GM19043 (cell line): ENCODE results near the gene PTPN14.
"Not testable (repeated sequence)": the region's sequence is repeated elsewhere in the genome, so short reads cannot be mapped to it uniquely, and the experiment has no call there.

Experiments used
- ATAC-seq: cut with Tn5 transposase; IDR thresholded peaks from one replicate; pipeline ENCODE4 v1.9.1; 2021; ENCODE audit warnings: low read depth; ENCODE audit not compliant: unreplicated experiment

Gene PTPN14

GRCh38 chr1:214514032-214514818, 37.2 kb downstream of the PTPN14 start:
- no peak for ATAC-seq

GRCh38 chr1:214513394-214513793, 38.0 kb downstream of the PTPN14 start:
- ATAC-seq: no peak

- no peak for ATAC-seq
These were observed 39.8 kb downstream of the PTPN14 start for GRCh38 chr1:214511639-214511998.

GRCh38 chr1:214510914-214511638, 40.3 kb downstream of the PTPN14 start:
- ATAC-seq: no peak

- ATAC-seq: no peak
These were observed 40.9 kb downstream of the PTPN14 start for GRCh38 chr1:214510477-214510876.

- not testable (repeated sequence) for ATAC-seq
These were observed 41.8 kb downstream of the PTPN14 start for GRCh38 chr1:214509622-214510021.

- peak; percentile 78 for ATAC-seq
These were observed 44.4 kb downstream of the PTPN14 start for GRCh38 chr1:214506972-214507431.

- no peak for ATAC-seq
These were observed 46.3 kb downstream of the PTPN14 start for GRCh38 chr1:214505134-214505533.

GRCh38 chr1:214504330-214504729, 47.1 kb downstream of the PTPN14 start:
- ATAC-seq: no peak

- no peak for ATAC-seq
These were observed 47.8 kb downstream of the PTPN14 start for GRCh38 chr1:214503553-214503952.

- no peak for ATAC-seq
These were observed 50.9 kb downstream of the PTPN14 start for GRCh38 chr1:214500340-214501055.

GRCh38 chr1:214499732-214500131, 51.7 kb downstream of the PTPN14 start:
- no peak for ATAC-seq

- ATAC-seq: no peak
These were observed 53.4 kb downstream of the PTPN14 start for GRCh38 chr1:214498021-214498420.

GRCh38 chr1:214496126-214496525, 55.3 kb downstream of the PTPN14 start:
- ATAC-seq: no peak

GRCh38 chr1:214494706-214495105, 56.7 kb downstream of the PTPN14 start:
- no peak for ATAC-seq

GRCh38 chr1:214494179-214494578, 57.2 kb downstream of the PTPN14 start:
- ATAC-seq: not testable (repeated sequence)

- no peak for ATAC-seq
These were observed 58.1 kb downstream of the PTPN14 start for GRCh38 chr1:214493126-214493796.

- ATAC-seq: no peak
These were observed 58.9 kb downstream of the PTPN14 start for GRCh38 chr1:214492401-214493075.

- no peak for ATAC-seq
These were observed 59.8 kb downstream of the PTPN14 start for GRCh38 chr1:214491468-214492146.

- ATAC-seq: no peak
These were observed 66.3 kb downstream of the PTPN14 start for GRCh38 chr1:214485151-214485550.
